GM18907 (cell line): ENCODE results near the gene NHLH1.
"Not testable (repeated sequence)": the region's sequence is repeated elsewhere in the genome, so short reads cannot be mapped to it uniquely, and the experiment has no call there.

Experiments used
- ATAC-seq: cut with Tn5 transposase; IDR thresholded peaks from one replicate; pipeline ENCODE4 v1.9.1; 2021; ENCODE audit warnings: mild to moderate bottlenecking, moderate library complexity; ENCODE audit not compliant: unreplicated experiment

Gene NHLH1

GRCh38 chr1:160376525-160377131, 9.8 kb downstream of the NHLH1 start:
- peak; percentile 62 for ATAC-seq

DNA sequence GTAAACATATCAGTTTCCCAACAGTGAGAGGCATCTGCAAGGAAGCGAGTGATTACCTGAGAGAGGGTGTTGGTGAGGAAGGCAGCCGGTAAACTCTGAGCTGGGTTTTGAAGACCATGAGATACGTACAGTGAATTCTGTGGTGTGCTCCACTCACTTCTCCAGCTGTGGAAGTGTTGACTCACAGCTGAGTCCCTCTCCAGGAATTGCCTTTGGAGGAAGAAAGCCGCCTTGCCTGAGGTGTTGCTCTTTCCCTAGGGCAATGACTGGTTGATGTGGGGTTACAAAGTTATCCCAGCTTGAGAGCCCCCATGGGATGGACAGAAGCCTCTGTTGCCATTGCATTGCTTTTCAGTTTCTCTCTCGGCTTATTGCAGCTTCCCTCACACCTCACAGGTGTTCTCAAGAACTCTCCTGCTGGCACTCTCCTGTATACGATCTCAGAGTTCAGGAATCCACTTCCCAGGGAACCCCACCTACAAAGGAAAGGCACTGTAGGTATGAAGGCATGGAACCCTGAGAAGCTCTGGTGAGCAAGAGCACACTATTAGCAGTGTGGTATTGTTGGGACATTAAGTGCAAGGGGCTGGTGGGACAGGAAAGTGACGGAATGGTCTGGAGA, 10.8 kb downstream of the NHLH1 start:
- no peak for ATAC-seq

GRCh38 chr1:160384812-160385211, 17.9 kb downstream of the NHLH1 start:
- ATAC-seq = not testable (repeated sequence)

DNA sequence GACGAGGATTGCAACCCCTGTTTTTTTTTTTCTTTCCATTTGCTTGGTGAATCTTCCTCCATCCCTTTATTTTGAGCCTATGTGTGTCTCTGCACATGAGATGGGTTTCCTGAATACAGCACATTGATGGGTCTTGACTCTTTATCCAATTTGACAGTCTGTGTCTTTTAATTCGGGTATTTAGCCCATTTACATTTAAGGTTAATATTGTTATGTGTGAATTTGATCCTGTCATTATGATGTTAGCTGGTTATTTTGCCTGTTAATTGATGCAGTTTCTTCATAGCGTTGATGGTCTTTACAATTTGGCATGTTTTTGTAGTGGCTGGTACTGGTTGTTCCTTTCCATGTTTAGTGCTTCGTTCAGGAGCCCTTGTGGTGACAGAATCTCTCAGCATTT, 21.5 kb downstream of the NHLH1 start:
- not testable (repeated sequence) for ATAC-seq

DNA sequence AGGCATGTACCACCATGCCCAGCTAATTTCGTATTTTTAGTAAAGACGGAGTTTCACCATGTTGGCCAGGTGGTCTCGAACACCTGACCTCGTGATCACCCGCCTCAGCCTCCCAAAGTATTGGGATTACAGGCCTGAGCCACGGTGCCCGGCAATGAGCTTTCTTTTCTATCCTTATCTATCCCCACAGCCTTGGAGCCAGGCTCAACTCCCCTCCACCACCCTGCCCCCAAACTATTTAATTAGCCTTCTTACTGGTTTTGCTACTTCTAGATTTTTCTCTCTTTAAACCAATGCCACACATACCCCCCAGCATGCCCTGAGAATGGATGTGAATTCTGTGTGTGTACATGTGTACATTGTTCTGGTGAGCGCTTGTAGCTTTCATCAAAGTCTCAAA, 27.8 kb downstream of the NHLH1 start:
- no peak for ATAC-seq

GRCh38 chr1:160397651-160398050, 30.8 kb downstream of the NHLH1 start:
- ATAC-seq = no peak

- ATAC-seq = no peak
Observed at GRCh38 chr1:160398823-160399222, 32.0 kb downstream of the NHLH1 start.

GRCh38 chr1:160399544-160400222, 32.8 kb downstream of the NHLH1 start:
- no peak for ATAC-seq

DNA sequence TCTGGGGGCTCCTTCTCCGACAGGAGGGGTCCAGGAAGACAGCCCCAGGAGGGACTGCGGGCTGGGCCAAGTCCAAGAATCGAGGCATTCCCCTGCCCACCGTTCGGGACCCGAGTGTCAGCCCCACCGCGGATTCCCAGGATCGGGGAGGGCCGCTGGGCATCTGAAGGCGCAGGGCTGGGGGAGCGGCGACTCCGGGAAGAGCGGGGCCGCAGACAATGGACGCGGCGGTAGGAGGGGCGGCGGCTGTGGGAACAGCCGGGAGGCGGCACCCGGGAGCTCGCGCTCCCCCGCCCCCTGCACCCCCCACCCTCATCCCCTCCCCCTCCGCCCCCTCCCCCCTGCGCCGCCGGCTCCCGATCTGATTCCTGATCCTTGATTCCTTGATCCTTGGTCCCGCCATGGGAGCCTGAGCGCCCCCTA, 33.4 kb downstream of the NHLH1 start, which contains the start of gene VANGL2:
Gene VANGL2 (plus strand): TSS at position 342 of the 423 bp plus-strand sequence. CDS start 15,274 bp downstream, outside the sequence.
- peak; percentile 46 for ATAC-seq

DNA sequence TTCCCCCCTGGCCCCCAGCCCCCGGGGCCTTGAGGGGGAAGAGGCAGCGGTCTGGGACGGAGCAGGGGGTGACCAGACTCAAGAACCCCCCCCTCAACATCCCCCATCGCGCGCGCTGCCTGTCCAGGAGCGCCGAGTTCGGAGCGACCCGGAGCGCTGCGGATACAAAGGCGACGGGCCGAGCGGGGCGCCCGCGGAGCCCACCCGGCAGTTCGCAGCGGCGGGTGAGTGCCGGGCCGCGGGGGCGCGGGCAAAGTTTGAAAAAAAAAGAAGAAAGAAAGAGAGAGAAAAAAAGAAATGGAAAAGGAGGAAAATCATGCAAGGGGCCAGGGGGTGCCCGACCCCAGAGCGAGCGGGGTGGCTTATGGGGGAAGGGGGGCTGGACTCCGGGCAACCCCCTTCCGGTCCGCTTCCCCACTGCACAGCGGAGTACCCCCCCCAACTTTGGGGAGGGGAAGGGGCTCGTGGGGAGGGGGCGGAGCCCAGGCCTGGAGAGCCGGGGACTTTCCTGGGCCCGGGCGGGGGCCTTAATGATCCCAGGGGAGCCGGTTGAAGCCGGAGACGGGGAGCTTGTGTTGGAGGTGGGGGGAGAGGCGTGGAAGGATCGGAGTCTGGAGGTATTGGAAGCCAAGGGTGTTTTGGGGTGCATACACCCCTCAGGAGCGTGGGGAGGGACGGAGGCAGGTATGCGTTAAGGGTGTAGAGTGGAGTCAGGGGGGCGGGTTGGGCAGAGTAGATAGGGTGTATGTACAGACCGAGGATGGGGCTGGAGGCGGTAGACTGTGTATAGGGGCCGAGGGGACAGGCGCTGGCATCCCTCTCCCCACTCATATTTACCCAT, 34.0 kb downstream of the NHLH1 start:
- ATAC-seq = no peak

DNA sequence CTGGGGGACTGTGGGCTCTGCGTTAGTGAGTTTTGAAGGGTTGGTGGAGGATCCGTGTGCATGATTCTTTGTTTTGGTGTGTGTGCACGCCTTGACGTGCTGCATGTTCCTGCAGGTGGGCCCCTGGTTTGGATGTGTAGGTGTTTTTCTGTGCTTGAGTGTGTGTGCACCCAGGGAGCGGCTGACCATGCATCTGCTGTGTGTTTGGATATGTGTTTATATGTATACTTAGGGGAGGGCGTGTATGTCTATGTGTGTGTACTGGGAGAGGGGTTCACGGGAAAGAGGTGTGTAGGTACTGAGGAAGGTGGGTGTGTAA, 34.6 kb downstream of the NHLH1 start:
- ATAC-seq = no peak

DNA sequence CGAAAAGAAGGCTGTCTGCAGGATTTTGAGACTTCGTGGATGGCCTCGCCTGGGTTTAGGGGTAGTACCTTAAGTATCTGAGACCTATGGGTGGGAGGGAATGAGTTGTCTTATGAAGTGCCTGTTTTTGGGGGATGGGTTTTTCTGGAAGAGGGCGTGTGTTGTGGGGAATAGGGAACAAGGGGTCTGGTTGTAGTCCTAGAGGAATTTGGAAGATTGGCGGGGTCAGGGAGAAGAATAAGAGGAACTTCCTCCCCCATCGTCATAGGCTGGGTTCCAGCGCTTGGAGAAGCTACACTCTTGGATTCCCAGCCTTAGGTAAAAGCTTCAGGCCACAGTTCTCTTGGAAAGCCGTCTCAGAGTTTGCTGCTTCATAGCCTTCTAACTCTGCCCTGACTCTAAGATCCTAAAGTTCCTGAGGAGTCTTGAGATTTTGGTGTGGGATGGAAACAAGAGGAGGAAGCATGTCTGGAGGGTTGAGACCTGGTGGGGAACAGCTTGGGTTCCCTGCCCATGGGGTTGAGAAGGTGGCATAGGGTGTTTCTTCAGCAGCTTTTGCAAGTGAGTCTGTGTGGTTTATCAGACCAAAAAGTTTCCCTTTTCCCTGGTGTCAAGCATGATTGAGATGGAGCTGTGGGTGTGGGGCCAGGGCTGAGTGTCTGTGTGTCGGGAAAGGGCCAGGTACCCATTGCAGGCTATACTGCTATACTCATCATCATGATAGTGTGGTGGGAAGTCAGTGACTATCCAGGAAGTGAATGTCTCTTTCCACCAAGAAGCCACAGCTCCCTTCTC, 35.3 kb downstream of the NHLH1 start:
- no peak for ATAC-seq

- ATAC-seq = no peak
Observed at GRCh38 chr1:160403244-160403643, 36.4 kb downstream of the NHLH1 start.

DNA sequence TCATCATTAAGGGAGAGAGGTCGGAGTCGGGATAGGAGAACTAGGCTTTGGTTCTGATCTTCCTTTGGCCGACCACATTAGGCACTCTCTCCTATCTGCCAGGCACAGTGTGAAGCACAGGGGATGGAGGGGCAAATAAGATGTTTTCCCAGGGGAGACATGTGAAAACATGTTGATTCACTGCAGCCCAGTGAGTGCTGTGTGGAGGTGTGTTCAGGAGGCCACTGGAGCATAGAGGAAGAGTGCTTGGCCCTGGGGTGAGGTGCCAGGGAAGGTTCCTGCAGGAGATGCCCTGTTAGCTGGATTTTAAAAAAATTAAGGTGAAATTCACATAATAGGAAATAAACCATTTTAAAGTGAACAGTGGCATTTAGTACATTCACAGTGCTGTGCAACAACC, 37.2 kb downstream of the NHLH1 start:
- no peak for ATAC-seq

GRCh38 chr1:160405331-160405877, 38.5 kb downstream of the NHLH1 start:
- no peak for ATAC-seq

GRCh38 chr1:160406131-160406968, 39.5 kb downstream of the NHLH1 start:
- no peak for ATAC-seq

- ATAC-seq = no peak
Observed at GRCh38 chr1:160407839-160408801, 41.2 kb downstream of the NHLH1 start.

- no peak for ATAC-seq
Observed at GRCh38 chr1:160408864-160409263, 42.0 kb downstream of the NHLH1 start.
